WTC11 (cell line): ENCODE results near the gene CES3. TPM values are rescaled to one million over a fixed set of nuclear protein-coding genes. Genes with fewer than 3 reads are reported as not detected.

Source experiments
- ATAC-seq: fragments of 200-7000 bp; cut with Tn5 transposase; 2 replicates; pipeline ENCODE4 v1.10.0; 2021; ENCODE audit warnings: mild to moderate bottlenecking, moderate library complexity
- CTCF ChIA-PET: fragments of 300-600 bp; sonication (Branson Sonifier 250); formaldehyde crosslinking; loops from one replicate; lab custom pipeline; 2021; ENCODE audit warnings: antibody characterized with exemption; lab: Charles Lee
- POLR2A ChIA-PET: fragments of 350-600 bp; sonication (Branson Sonifier 250); formaldehyde crosslinking; loops from one replicate; lab custom pipeline; 2021; ENCODE audit warnings: antibody characterized with exemption; lab: Charles Lee
- DNase-seq: peaks from one replicate; pipeline ENCODE4 v3.0.0; 2021; ENCODE audit warnings: low spot score
- H3K27ac Mint-ChIP-seq: 2 replicates; pipeline ENCODE4 v1.8.0; 2021; ENCODE audit warnings: mixed read lengths
- H3K27me3 Mint-ChIP-seq: 2 replicates; pipeline ENCODE4 v1.8.0; 2021; ENCODE audit warnings: low read depth, mild to moderate bottlenecking, moderate library complexity, mixed read lengths
- H3K36me3 Mint-ChIP-seq: 2 replicates; pipeline ENCODE4 v1.8.0; 2021; ENCODE audit warnings: mixed read lengths
- H3K4me1 Mint-ChIP-seq: 2 replicates; pipeline ENCODE4 v1.8.0; 2022; ENCODE audit warnings: mixed read lengths
- H3K4me3 Mint-ChIP-seq: 2 replicates; pipeline ENCODE4 v1.8.0; 2021; ENCODE audit warnings: mild to moderate bottlenecking, moderate library complexity, mixed read lengths
- H3K9me3 Mint-ChIP-seq: 2 replicates; pipeline ENCODE4 v1.8.0; 2021; ENCODE audit warnings: mixed read lengths
- AFF4 ChIP-seq: sonication (generic); formaldehyde crosslinking; IDR thresholded peaks from 2 replicates; pipeline ENCODE4 v1.8.1; 2023; ENCODE audit warnings: mild to moderate bottlenecking, missing genetic modification reagents, borderline replicate concordance
- AR ChIP-seq: fragments of 250-450 bp; sonication (Bioruptor Pico); IDR thresholded peaks from 2 replicates; pipeline ENCODE4 v1.9.0; 2021; ENCODE audit warnings: mild to moderate bottlenecking
- ARID4B ChIP-seq: sonication (generic); formaldehyde crosslinking; IDR thresholded peaks from 2 replicates; pipeline ENCODE4 v1.8.0; 2023; ENCODE audit warnings: missing genetic modification reagents, mild to moderate bottlenecking, borderline replicate concordance
- CREB1 ChIP-seq: sonication (generic); formaldehyde crosslinking; IDR thresholded peaks from 2 replicates; pipeline ENCODE4 v1.8.0; 2023; ENCODE audit warnings: mild to moderate bottlenecking, missing genetic modification reagents
- CREM ChIP-seq: sonication (generic); formaldehyde crosslinking; IDR thresholded peaks from 2 replicates; pipeline ENCODE4 v1.8.1; 2022; ENCODE audit warnings: mild to moderate bottlenecking, missing genetic modification reagents, moderate library complexity
- FOXK1 ChIP-seq: sonication (generic); formaldehyde crosslinking; IDR thresholded peaks from 2 replicates; pipeline ENCODE4 v1.8.0; 2022; ENCODE audit warnings: mild to moderate bottlenecking, moderate library complexity, missing genetic modification reagents
- FOXP4 ChIP-seq: sonication (generic); formaldehyde crosslinking; IDR thresholded peaks from 2 replicates; pipeline ENCODE4 v1.8.0; 2022; ENCODE audit warnings: mild to moderate bottlenecking, missing genetic modification reagents
- GABPB1 ChIP-seq: sonication (generic); formaldehyde crosslinking; IDR thresholded peaks from 2 replicates; pipeline ENCODE4 v1.8.1; 2023; ENCODE audit warnings: mild to moderate bottlenecking, missing genetic modification reagents
- JAZF1 ChIP-seq: fragments of 250-450 bp; sonication (Bioruptor Pico); IDR thresholded peaks from 2 replicates; pipeline ENCODE4 v1.9.0; 2021; ENCODE audit warnings: moderate library complexity, mild to moderate bottlenecking, inconsistent platforms
- MYBL2 ChIP-seq: sonication (generic); formaldehyde crosslinking; IDR thresholded peaks from 2 replicates; pipeline ENCODE4 v1.8.1; 2023; ENCODE audit warnings: mild to moderate bottlenecking, moderate library complexity, missing genetic modification reagents
- NR2C2 ChIP-seq: sonication (generic); formaldehyde crosslinking; IDR thresholded peaks from 2 replicates; pipeline ENCODE4 v1.8.0; 2022; ENCODE audit warnings: mild to moderate bottlenecking, missing genetic modification reagents
- OVOL2 ChIP-seq: fragments of 250-450 bp; sonication (Bioruptor Pico); IDR thresholded peaks from 2 replicates; pipeline ENCODE4 v1.9.0; 2021; ENCODE audit warnings: mild to moderate bottlenecking, borderline replicate concordance
- PREB ChIP-seq: sonication (generic); formaldehyde crosslinking; IDR thresholded peaks from 2 replicates; pipeline ENCODE4 v1.8.1; 2022; ENCODE audit warnings: mild to moderate bottlenecking, missing genetic modification reagents, moderate library complexity, borderline replicate concordance
- RORB ChIP-seq: fragments of 250-450 bp; sonication (Bioruptor Pico); IDR thresholded peaks from 2 replicates; pipeline ENCODE4 v1.9.0; 2021; ENCODE audit warnings: mild to moderate bottlenecking
- SMAD3 ChIP-seq: sonication (generic); formaldehyde crosslinking; IDR thresholded peaks from 2 replicates; pipeline ENCODE4 v1.8.0; 2022; ENCODE audit warnings: missing genetic modification reagents, mild to moderate bottlenecking, borderline replicate concordance
- TEAD1 ChIP-seq: sonication (generic); formaldehyde crosslinking; IDR thresholded peaks from 2 replicates; pipeline ENCODE4 v1.8.0; 2022; ENCODE audit warnings: mild to moderate bottlenecking, missing genetic modification reagents
- TEAD4 ChIP-seq: sonication (generic); formaldehyde crosslinking; IDR thresholded peaks from 2 replicates; pipeline ENCODE4 v1.8.0; 2022; ENCODE audit warnings: mild to moderate bottlenecking, missing genetic modification reagents
- ZBTB43 ChIP-seq: sonication (generic); formaldehyde crosslinking; IDR thresholded peaks from 2 replicates; pipeline ENCODE4 v1.8.1; 2023; ENCODE audit warnings: mild to moderate bottlenecking, missing genetic modification reagents
- ZNF263 ChIP-seq: sonication (generic); formaldehyde crosslinking; IDR thresholded peaks from 2 replicates; pipeline ENCODE4 v1.8.1; 2022; ENCODE audit warnings: low read depth, mild to moderate bottlenecking, moderate library complexity, missing genetic modification reagents
- total RNA-seq: library from RNA; stranded (reverse); gene quantifications from 3 replicates; pipeline ENCODE4 v1.2.3, GENCODE V29; 2021

Gene CES3
- total RNA-seq, 1 experiment from 2014 or later, result 3.3 TPM

GRCh38 chr16:66972983-66973382 is 11.9 kb downstream of the CES3 start (continued):
- no peak for TF ChIP-seq OVOL2 (CRISPR knock-in tag)
- no peak for TF ChIP-seq ZBTB43 (CRISPR knock-in tag)

GRCh38 chr16:66973716-66974115 is 12.7 kb downstream of the CES3 start:
- Mint-ChIP-seq H3K27me3 (no peaks in the 10 kb centered on the region; the same call in 1 of the 2 replicates), H3K36me3 (no peaks in the 10 kb centered on the region), H3K4me1 (peaks cover 6% of the 10 kb centered on the region), H3K4me3 (no peak overlapping the region), H3K9me3 (no peaks in the 10 kb centered on the region), H3K27ac (no peak overlapping the region)
- ChIA-PET POLR2A (no interaction called here), CTCF (interaction anchor here (1.3 to 6.8 kb wide), 5 partner anchors 13 to 181 kb away, joined by 3 to 39 read pairs (median 10); partner anchors contain the start of gene CES3)
- DNase-seq (no peak), ATAC-seq (no peak)
- TF ChIP-seq RORB, result no peak
- TF ChIP-seq CREB1 (CRISPR knock-in tag), result no peak
- TF ChIP-seq TEAD1, result no peak
- no peak for TF ChIP-seq MYBL2 (CRISPR knock-in tag)
- TF ChIP-seq SMAD3 (CRISPR knock-in tag), result no peak
- TF ChIP-seq NR2C2 (CRISPR knock-in tag), result no peak
- TF ChIP-seq GABPB1 (CRISPR knock-in tag), result no peak
- TF ChIP-seq TEAD4, result no peak
- TF ChIP-seq PREB (CRISPR knock-in tag), result no peak
- no peak for TF ChIP-seq AR (CRISPR knock-in tag)
- TF ChIP-seq FOXK1 (CRISPR knock-in tag), result no peak
- TF ChIP-seq ARID4B, result no peak
- TF ChIP-seq JAZF1 (CRISPR knock-in tag), result no peak
- TF ChIP-seq ZNF263 (CRISPR knock-in tag), result no peak
- no peak for TF ChIP-seq FOXP4 (CRISPR knock-in tag)
- no peak for TF ChIP-seq CREM (CRISPR knock-in tag)
- TF ChIP-seq AFF4 (CRISPR knock-in tag), result no peak
